Tibial nerve (tissue), 4 donors: ENCODE results near the gene TSHZ3.

Source experiments
- EP300 ChIP-seq, 2 donors: sonication (generic); formaldehyde crosslinking; IDR thresholded peaks; one replicate each; pipeline ENCODE4 v1.6.1; 2017; ENCODE audit warnings: antibody characterized with exemption in 2 of 2, mild to moderate bottlenecking in 1 of 2
- POLR2A ChIP-seq, 2 donors: fragments of 450-650 bp; IDR thresholded peaks; one replicate each; pipeline ENCODE4 v1.6.1; 2017; ENCODE audit warnings: antibody characterized with exemption in 2 of 2, mild to moderate bottlenecking in 2 of 2, moderate library complexity in 2 of 2
- TF ChIP-seq, protein P1 (sequence below), 5 experiments: fragments of 200-600 bp in 3 of 5; fragments of 450-650 bp in 2 of 5; sonication (generic) in 3 of 5; IDR thresholded peaks; one replicate each; pipeline ENCODE4 v1.5.1; 2016 to 2019; ENCODE audit warnings: antibody characterized with exemption in 5 of 5, mild to moderate bottlenecking in 3 of 5, moderate library complexity in 2 of 5

DNA sequence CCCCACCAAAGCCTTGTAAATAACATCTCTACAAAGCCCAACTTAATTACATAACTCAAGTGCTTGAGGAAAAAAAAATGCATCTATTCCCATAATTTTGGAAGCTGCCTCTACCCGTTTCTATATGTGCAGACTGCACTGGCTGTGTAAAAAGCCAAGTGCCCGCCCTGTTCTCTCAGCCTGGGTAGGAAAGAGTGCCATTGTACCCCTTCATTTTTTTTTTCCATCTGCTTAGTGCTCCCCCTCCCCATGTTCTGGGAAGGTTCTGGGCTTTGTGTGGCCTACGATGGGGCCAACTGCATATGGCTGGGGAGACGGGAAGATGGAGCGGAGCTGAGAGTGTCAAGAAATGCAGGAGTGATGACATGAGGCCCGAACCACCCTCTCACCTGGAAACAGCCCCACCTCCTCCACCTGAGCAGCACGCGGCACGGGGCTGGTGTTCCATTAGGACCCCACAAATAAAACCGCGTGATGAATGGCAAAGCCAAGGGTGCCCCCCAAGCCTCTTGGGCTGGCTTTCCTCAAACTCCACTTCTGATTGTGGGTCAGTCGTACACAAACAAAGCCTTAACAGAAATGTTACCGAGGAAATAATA, 42.1 kb downstream of the TSHZ3 start:
- TF ChIP-seq POLR2A (IDR thresholded peaks at IDR 0.05), result no peak
- no peak for TF ChIP-seq EP300 (IDR thresholded peaks at IDR 0.05)
- TF ChIP-seq, protein P1, sequence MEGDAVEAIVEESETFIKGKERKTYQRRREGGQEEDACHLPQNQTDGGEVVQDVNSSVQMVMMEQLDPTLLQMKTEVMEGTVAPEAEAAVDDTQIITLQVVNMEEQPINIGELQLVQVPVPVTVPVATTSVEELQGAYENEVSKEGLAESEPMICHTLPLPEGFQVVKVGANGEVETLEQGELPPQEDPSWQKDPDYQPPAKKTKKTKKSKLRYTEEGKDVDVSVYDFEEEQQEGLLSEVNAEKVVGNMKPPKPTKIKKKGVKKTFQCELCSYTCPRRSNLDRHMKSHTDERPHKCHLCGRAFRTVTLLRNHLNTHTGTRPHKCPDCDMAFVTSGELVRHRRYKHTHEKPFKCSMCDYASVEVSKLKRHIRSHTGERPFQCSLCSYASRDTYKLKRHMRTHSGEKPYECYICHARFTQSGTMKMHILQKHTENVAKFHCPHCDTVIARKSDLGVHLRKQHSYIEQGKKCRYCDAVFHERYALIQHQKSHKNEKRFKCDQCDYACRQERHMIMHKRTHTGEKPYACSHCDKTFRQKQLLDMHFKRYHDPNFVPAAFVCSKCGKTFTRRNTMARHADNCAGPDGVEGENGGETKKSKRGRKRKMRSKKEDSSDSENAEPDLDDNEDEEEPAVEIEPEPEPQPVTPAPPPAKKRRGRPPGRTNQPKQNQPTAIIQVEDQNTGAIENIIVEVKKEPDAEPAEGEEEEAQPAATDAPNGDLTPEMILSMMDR (IDR thresholded peaks at IDR 0.05), result no peak
